GM12878 (cell line): ENCODE measurements around the gene SPTY2D1. TPM values are rescaled to one million over a fixed set of nuclear protein-coding genes. Genes with fewer than 3 reads are reported as not detected.

Experiments
- BCL3 ChIP-seq: IDR thresholded peaks from 2 replicates; pipeline ENCODE4 v1.6.1; 2011; ENCODE audit warnings: borderline replicate concordance, low read depth, mild to moderate bottlenecking, moderate library complexity, low read length; ENCODE audit not compliant: insufficient read depth, poor library complexity, severe bottlenecking
- BMI1 ChIP-seq: fragments of 450-650 bp; IDR thresholded peaks from 2 replicates; pipeline ENCODE4 v1.6.1; 2016; ENCODE audit warnings: mild to moderate bottlenecking, moderate library complexity, borderline replicate concordance
- CBX5 ChIP-seq: sonication (generic); IDR thresholded peaks from 2 replicates; pipeline ENCODE4 v1.6.1; 2016; ENCODE audit warnings: low read depth, moderate library complexity, mild to moderate bottlenecking, inconsistent platforms
- ELK1 ChIP-seq: IDR thresholded peaks from 2 replicates; pipeline ENCODE4 v1.6.1; 2012; ENCODE audit warnings: low read depth, low read length, improper control_type of control experiment
- EP300 ChIP-seq, 2 experiments: fragments of 150-350 bp in 1 of 2; IDR thresholded peaks; 2 replicates each; pipeline ENCODE4 v1.6.1; 2011 to 2012; ENCODE audit warnings: low read depth in 2 of 2, low read length in 2 of 2, borderline replicate concordance in 1 of 2, improper control_type of control experiment in 1 of 2, inconsistent platforms in 1 of 2; ENCODE audit not compliant: control insufficient read depth in 1 of 2
- FOXM1 ChIP-seq: IDR thresholded peaks from 2 replicates; pipeline ENCODE4 v1.6.1; 2012; ENCODE audit warnings: low read depth, mild to moderate bottlenecking, inconsistent platforms, low read length, moderate library complexity
- JUNB ChIP-seq: IDR thresholded peaks from 2 replicates; pipeline ENCODE4 v1.6.1; 2016; ENCODE audit warnings: antibody characterized with exemption, mild to moderate bottlenecking
- MTA2 ChIP-seq: fragments of 450-650 bp; IDR thresholded peaks from 2 replicates; pipeline ENCODE4 v1.6.1; 2016; ENCODE audit warnings: low read depth, mild to moderate bottlenecking, moderate library complexity
- NFIC ChIP-seq: IDR thresholded peaks from 2 replicates; pipeline ENCODE4 v1.6.1; 2012; ENCODE audit warnings: low read depth, mild to moderate bottlenecking, inconsistent platforms, low read length, moderate library complexity
- PML ChIP-seq: IDR thresholded peaks from 2 replicates; pipeline ENCODE4 v1.6.1; 2012; ENCODE audit warnings: low read length, inconsistent platforms
- POU2F2 ChIP-seq: IDR thresholded peaks from 3 replicates; pipeline ENCODE4 v1.6.1; 2011; ENCODE audit warnings: low read depth, mild to moderate bottlenecking, low read length, borderline replicate concordance
- RCOR1 ChIP-seq: conservative IDR thresholded peaks from 2 replicates; pipeline ENCODE4 v1.6.1; 2012; ENCODE audit warnings: low read depth, low read length, improper control_type of control experiment
- RELB ChIP-seq: fragments of 450-650 bp; IDR thresholded peaks from 2 replicates; pipeline ENCODE4 v1.6.1; 2017; ENCODE audit warnings: low read depth, mild to moderate bottlenecking, moderate library complexity
- SRF ChIP-seq, 2 experiments: IDR thresholded peaks; 2 replicates each; pipeline ENCODE4 v1.6.1; 2011; ENCODE audit warnings: low read depth in 2 of 2, low read length in 2 of 2, mild to moderate bottlenecking in 1 of 2, moderate library complexity in 1 of 2
- STAT3 ChIP-seq: IDR thresholded peaks from 2 replicates; pipeline ENCODE4 v1.6.1; 2011; ENCODE audit warnings: low read depth, low read length, improper control_type of control experiment
- TAF1 ChIP-seq: IDR thresholded peaks from 2 replicates; pipeline ENCODE4 v1.6.1; 2011; ENCODE audit warnings: mild to moderate bottlenecking, low read depth, low read length, borderline replicate concordance
- TCF3 ChIP-seq: IDR thresholded peaks from 2 replicates; pipeline ENCODE4 v1.6.1; 2012; ENCODE audit warnings: low read depth, mild to moderate bottlenecking, low read length, borderline replicate concordance; ENCODE audit not compliant: insufficient read depth
- ZNF217 ChIP-seq: fragments of 450-650 bp; IDR thresholded peaks from 2 replicates; pipeline ENCODE4 v1.6.1; 2017; ENCODE audit warnings: antibody characterized with exemption, mild to moderate bottlenecking
- ZNF687 ChIP-seq: fragments of 450-650 bp; IDR thresholded peaks from 2 replicates; pipeline ENCODE4 v1.6.1; 2017; ENCODE audit warnings: mild to moderate bottlenecking, moderate library complexity
- polyA plus RNA-seq, 11 experiments: library from polyadenylated mRNA; depleted of rRNA in 4 of 11; unstranded in 6 of 11; stranded (reverse) in 5 of 11; fragments of >200 nt; fragmentation: Nextera tagmentation in 4 of 11; fragmentation: Illumina TruSeq in 1 of 11; extraction: Ambion mirVana in 4 of 11; extraction: Trizol in 1 of 11; gene quantifications; 1 replicate in 1 of 11; 2 replicates in 10 of 11; pipeline versions ENCODE4 v1.2.1 to v1.2.3, GENCODE V29; 2011 to 2016; ENCODE audit warnings: inconsistent platforms in 2 of 11, missing spikeins in 2 of 11, low read depth in 1 of 11
- total RNA-seq, 4 experiments: library from RNA; depleted of rRNA in 3 of 4; stranded (reverse); fragments of >200 nt in 3 of 4; fragmentation: Illumina TruSeq in 1 of 4; extraction: Trizol in 1 of 4; gene quantifications; 2 replicates each; pipeline versions ENCODE4 v1.2.1 to v1.2.3, GENCODE V29; 2013 to 2021
- TF ChIP-seq, protein P1 (sequence below): IDR thresholded peaks from 2 replicates; pipeline ENCODE4 v1.6.1; 2012; ENCODE audit warnings: low read depth, low read length, improper control_type of control experiment

The SPTY2D1 gene
- total and polyA plus RNA-seq, 10 of the 15 experiments (the other 5 are each of a cell fraction or from before 2014, with no cell fraction given): 4.6 to 31.1 (median 15.5) TPM

GRCh38 chr11:18615628-18616392 is 18.3 kb downstream of the SPTY2D1 start (continued):
- TF ChIP-seq, protein P1, sequence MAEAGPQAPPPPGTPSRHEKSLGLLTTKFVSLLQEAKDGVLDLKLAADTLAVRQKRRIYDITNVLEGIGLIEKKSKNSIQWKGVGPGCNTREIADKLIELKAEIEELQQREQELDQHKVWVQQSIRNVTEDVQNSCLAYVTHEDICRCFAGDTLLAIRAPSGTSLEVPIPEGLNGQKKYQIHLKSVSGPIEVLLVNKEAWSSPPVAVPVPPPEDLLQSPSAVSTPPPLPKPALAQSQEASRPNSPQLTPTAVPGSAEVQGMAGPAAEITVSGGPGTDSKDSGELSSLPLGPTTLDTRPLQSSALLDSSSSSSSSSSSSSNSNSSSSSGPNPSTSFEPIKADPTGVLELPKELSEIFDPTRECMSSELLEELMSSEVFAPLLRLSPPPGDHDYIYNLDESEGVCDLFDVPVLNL: no peak
- peak; percentile 74 for TF ChIP-seq RELB
- TF ChIP-seq NFIC: peak; percentile 95
- no peak for TF ChIP-seq RCOR1
- TF ChIP-seq BCL3: no peak
- peak; percentile 75 to 85 for TF ChIP-seq EP300 (IDR thresholded peaks at IDR 0.05; ENCODE audit: borderline replicate concordance in 1 of 2, control insufficient read depth in 1 of 2, low read depth in 2 of 2, low read length in 2 of 2)
- no peak for TF ChIP-seq STAT3
- TF ChIP-seq TCF3: peak; percentile 67; the same call in 1 of the 2 replicates
- peak; percentile 78; the same call in 1 of the 2 replicates for TF ChIP-seq FOXM1
- peak; percentile 98 for TF ChIP-seq JUNB
- 0 out of 2 replicates have a peak, but pooled peaks have one; percentile 33 for TF ChIP-seq PML
- TF ChIP-seq TAF1: no peak
- peak; percentile 49; the same call in 1 of the 2 replicates for TF ChIP-seq ZNF217
- no peak for TF ChIP-seq CBX5
- TF ChIP-seq ZNF687: no peak
- TF ChIP-seq MTA2: peak; percentile 89
- no peak for TF ChIP-seq SRF (IDR thresholded peaks at IDR 0.05; ENCODE audit: low read depth in 2 of 2, low read length in 2 of 2)
- peak; percentile 63; the same call in 1 of the 2 replicates for TF ChIP-seq BMI1
- peak; percentile 83; the same call in 1 of the 3 replicates for TF ChIP-seq POU2F2
- TF ChIP-seq ELK1: no peak
